ENCODE data around the gene CACNA1I. TPM values are rescaled to one million over a fixed set of nuclear protein-coding genes. Genes with fewer than 3 reads are reported as not detected.

Gene CACNA1I
- total RNA-seq, 2 donors from 2014 or later: 0.33 to 0.52 TPM

- Histone ChIP-seq H3K9me3 (no peaks in the 10 kb centered on the region), H3K4me3 (no peak overlapping the region), H3K4me1 (no peaks in the 10 kb centered on the region), H3K27me3 (no peaks in the 10 kb centered on the region), H3K36me3 (replicated peaks in 1 of 2; ENCODE audit: insufficient read depth in 1 of 2, low read depth in 2 of 2) (no peaks in the 10 kb centered on the region), H3K27ac (no peak overlapping the region)
- DNase-seq: no peak
- intact Hi-C loops (cut with DNase I): no loop called here
- TF ChIP-seq CTCF (IDR thresholded peaks at IDR 0.05) (no peak), POLR2A (IDR thresholded peaks at IDR 0.05) (no peak)
- WGBS, 2 donors: 80 to 84% methylated on average over 7 of the region's 7 CpGs
- no peak for ATAC-seq
These were observed 147.7 kb downstream of the CACNA1I start for GRCh38 chr22:39718206-39718605.

GRCh38 chr22:39718921-39719475 is 148.4 kb downstream of the CACNA1I start:
- Histone ChIP-seq H3K36me3 (replicated peaks in 1 of 2; ENCODE audit: insufficient read depth in 1 of 2, low read depth in 2 of 2) (no peaks in the 10 kb centered on the region), H3K4me3 (no peak overlapping the region), H3K9me3 (no peaks in the 10 kb centered on the region), H3K27me3 (no peaks in the 10 kb centered on the region), H3K27ac (no peak overlapping the region), H3K4me1 (no peaks in the 10 kb centered on the region)
- intact Hi-C loops (cut with DNase I): no loop called here
- WGBS, 2 donors: 89 to 91% methylated on average over 8 of the region's 8 CpGs
- DNase-seq: no peak
- TF ChIP-seq POLR2A (IDR thresholded peaks at IDR 0.05): no peak
- no peak for ATAC-seq

- WGBS, 2 donors: 46 to 58% methylated on average over 15 of the region's 15 CpGs
- no peaks in the 10 kb centered on the region for H3K27me3 ChIP-seq
- H3K9me3 ChIP-seq: no peaks in the 10 kb centered on the region
These were observed 149.3 kb downstream of the CACNA1I start for GRCh38 chr22:39719559-39720450.

GRCh38 chr22:39721206-39722031 is 150.9 kb downstream of the CACNA1I start:
- WGBS, 2 donors: 42 to 50% methylated on average over 8 to 9 of the region's 9 CpGs
- ATAC-seq (no peak), DNase-seq (no peak)
- no peaks in the 10 kb centered on the region for H3K27me3 ChIP-seq
- intact Hi-C loops (cut with DNase I): no loop called here
- TF ChIP-seq POLR2A (IDR thresholded peaks at IDR 0.05): no peak
- TF ChIP-seq CTCF (IDR thresholded peaks at IDR 0.05): no peak
- H3K36me3 ChIP-seq (replicated peaks in 1 of 2; ENCODE audit: insufficient read depth in 1 of 2, low read depth in 2 of 2): no peaks in the 10 kb centered on the region
- H3K9me3 ChIP-seq: no peaks in the 10 kb centered on the region
- no peak overlapping the region for H3K27ac ChIP-seq
- no peaks in the 10 kb centered on the region for H3K4me1 ChIP-seq
- no peak overlapping the region for H3K4me3 ChIP-seq

More at GRCh38 chr22:39719559-39720450, 149.3 kb downstream of the CACNA1I start:
- no peak for DNase-seq
- TF ChIP-seq CTCF (IDR thresholded peaks at IDR 0.05) (no peak), POLR2A (IDR thresholded peaks at IDR 0.05) (no peak)
- ATAC-seq: no peak
- Histone ChIP-seq H3K4me3 (no peak overlapping the region), H3K4me1 (no peaks in the 10 kb centered on the region), H3K36me3 (replicated peaks in 1 of 2; ENCODE audit: insufficient read depth in 1 of 2, low read depth in 2 of 2) (no peaks in the 10 kb centered on the region), H3K27ac (no peak overlapping the region)
- intact Hi-C loops (cut with DNase I): no loop called here

GRCh38 chr22:39722032-39722325 is 151.4 kb downstream of the CACNA1I start:
- TF ChIP-seq CTCF (IDR thresholded peaks at IDR 0.05) (no peak), POLR2A (IDR thresholded peaks at IDR 0.05) (no peak)
- DNase-seq (no peak), ATAC-seq (no peak)
- WGBS, 2 donors: 72 to 78% methylated on average over 6 of the region's 6 CpGs
- H3K36me3 ChIP-seq (replicated peaks in 1 of 2; ENCODE audit: insufficient read depth in 1 of 2, low read depth in 2 of 2): no peaks in the 10 kb centered on the region
- no peak overlapping the region for H3K4me3 ChIP-seq
- H3K4me1 ChIP-seq: no peaks in the 10 kb centered on the region
- H3K27ac ChIP-seq: no peak overlapping the region
- no peaks in the 10 kb centered on the region for H3K27me3 ChIP-seq
- intact Hi-C loops (cut with DNase I): no loop called here
- no peaks in the 10 kb centered on the region for H3K9me3 ChIP-seq

All from body of pancreas (tissue), 4 donors.